Smooth muscle cell (in vitro differentiated cells): ENCODE results near the gene PRCD. TPM values are rescaled to one million over a fixed set of nuclear protein-coding genes. Genes with fewer than 3 reads are reported as not detected.

ENCODE experiments used
- DNase-seq: peaks from one replicate; lab custom pipeline; 2025; ENCODE audit not compliant: unreplicated experiment; lab: John Stamatoyannopoulos, UW
- H2AFZ ChIP-seq: fragments of 200-600 bp; sonication (generic); 2 replicates; pipeline ENCODE4 v1.6.0; 2016; ENCODE audit warnings: antibody characterized with exemption, low read depth, mild to moderate bottlenecking
- H3F3A ChIP-seq: fragments of 200-600 bp; sonication (generic); 2 replicates; pipeline ENCODE4 v1.6.0; 2017; ENCODE audit warnings: antibody characterized with exemption, low read depth
- H3K27ac ChIP-seq: fragments of 200-600 bp; sonication (generic); 2 replicates; pipeline ENCODE4 v1.5.1; 2016; ENCODE audit warnings: low read depth, mild to moderate bottlenecking
- H3K27me3 ChIP-seq: fragments of 200-600 bp; sonication (generic); 2 replicates; pipeline ENCODE4 v1.6.1; 2016; ENCODE audit warnings: low read depth, mild to moderate bottlenecking
- H3K36me3 ChIP-seq: fragments of 200-600 bp; sonication (generic); 2 replicates; pipeline ENCODE4 v1.5.1; 2016; ENCODE audit warnings: low read depth
- H3K4me1 ChIP-seq: fragments of 200-600 bp; sonication (generic); 2 replicates; pipeline ENCODE4 v1.5.1; 2016; ENCODE audit warnings: low read depth
- H3K4me2 ChIP-seq: fragments of 200-600 bp; sonication (generic); 2 replicates; pipeline ENCODE4 v1.6.0; 2016; ENCODE audit warnings: mild to moderate bottlenecking
- H3K4me3 ChIP-seq: fragments of 200-600 bp; sonication (generic); 2 replicates; pipeline ENCODE4 v1.5.1; 2016; ENCODE audit warnings: mild to moderate bottlenecking
- H3K79me2 ChIP-seq: fragments of 200-600 bp; sonication (generic); 2 replicates; pipeline ENCODE4 v1.6.0; 2016; ENCODE audit warnings: low read depth, mild to moderate bottlenecking
- H3K9ac ChIP-seq: fragments of 200-600 bp; sonication (generic); 2 replicates; pipeline ENCODE4 v1.6.0; 2016; ENCODE audit warnings: low read depth
- H3K9me3 ChIP-seq: fragments of 200-600 bp; sonication (generic); replicated peaks from 2 replicates; pipeline ENCODE4 v1.5.1; 2016; ENCODE audit warnings: low read depth
- H4K20me1 ChIP-seq: fragments of 200-600 bp; sonication (generic); 2 replicates; pipeline ENCODE4 v1.6.0; 2016; ENCODE audit warnings: low read depth
- CTCF ChIP-seq: fragments of 200-600 bp; sonication (generic); IDR thresholded peaks from 2 replicates; pipeline ENCODE4 v1.5.1; 2017; ENCODE audit warnings: borderline replicate concordance, mild to moderate bottlenecking, antibody characterized with exemption; ENCODE audit not compliant: insufficient read depth, poor library complexity, severe bottlenecking
- WGBS: methylation state at CpG from one replicate; pipeline ENCODE4 v1.1.7; 2016; ENCODE audit warnings: low lambda C conversion rate; 5-methylcytosine and 5-hydroxymethylcytosine counted together
- polyA plus RNA-seq: library from polyadenylated mRNA; unstranded; fragments of >200 nt; fragmentation: Nextera tagmentation; extraction: Ambion mirVana; gene quantifications from 2 replicates; pipeline ENCODE4 v1.2.1, GENCODE V29; 2016
- total RNA-seq: library from RNA; depleted of rRNA; stranded (reverse); fragments of >200 nt; gene quantifications from 2 replicates; pipeline ENCODE4 v1.2.3, GENCODE V29; 2014

PRCD gene
- total and polyA plus RNA-seq, 2 experiments from 2014 or later: 0.31 to 5.8 TPM

- DNase-seq: no peak
- no peaks in the 10 kb centered on the region for H3K36me3 ChIP-seq
- no peaks in the 10 kb centered on the region for H3K79me2 ChIP-seq
- H3K27ac ChIP-seq: no peak overlapping the region
- no peaks in the 10 kb centered on the region for H3K27me3 ChIP-seq
- no peak overlapping the region for H3K9ac ChIP-seq
- peaks cover 26% of the 10 kb centered on the region for H3K4me1 ChIP-seq
- H3F3A ChIP-seq: peaks cover 6% of the 10 kb centered on the region
- 68% methylated on average over 8 of the region's 8 CpGs for WGBS
- no peaks in the 10 kb centered on the region for H3K9me3 ChIP-seq
- H2AFZ ChIP-seq: no peak overlapping the region
- no peak for TF ChIP-seq CTCF
- no peak overlapping the region for H3K4me2 ChIP-seq
- H4K20me1 ChIP-seq: no peaks in the 10 kb centered on the region
- no peak overlapping the region for H3K4me3 ChIP-seq
Measured at GRCh38 chr17:76542984-76543383, 3.1 kb downstream of the PRCD start.

- no peak overlapping the region for H3K4me3 ChIP-seq
- H3K27me3 ChIP-seq: no peaks in the 10 kb centered on the region
- no peak overlapping the region for H3K9ac ChIP-seq
- peak overlapping the region; percentile 75 for H3K4me2 ChIP-seq
- no peaks in the 10 kb centered on the region for H3K36me3 ChIP-seq
- no peaks in the 10 kb centered on the region for H3K9me3 ChIP-seq
- peaks cover 6% of the 10 kb centered on the region for H3F3A ChIP-seq
- peaks cover 22% of the 10 kb centered on the region for H3K4me1 ChIP-seq
- DNase-seq: no peak
- TF ChIP-seq CTCF: no peak
- H3K27ac ChIP-seq: no peak overlapping the region
- WGBS: 30% methylated on average over 6 of the region's 6 CpGs
- no peaks in the 10 kb centered on the region for H3K79me2 ChIP-seq
- no peak overlapping the region for H2AFZ ChIP-seq
- H4K20me1 ChIP-seq: no peaks in the 10 kb centered on the region
Measured at GRCh38 chr17:76543482-76543825, 3.6 kb downstream of the PRCD start.

GRCh38 chr17:76543826-76544545 is 4.1 kb downstream of the PRCD start:
- no peak overlapping the region for H2AFZ ChIP-seq
- no peaks in the 10 kb centered on the region for H3K79me2 ChIP-seq
- H3K4me2 ChIP-seq: peak overlapping the region; percentile 75
- 10% methylated on average over 21 of the region's 22 CpGs for WGBS
- no peak overlapping the region for H3K27ac ChIP-seq
- no peaks in the 10 kb centered on the region for H3K36me3 ChIP-seq
- H3K27me3 ChIP-seq: no peaks in the 10 kb centered on the region
- H4K20me1 ChIP-seq: no peaks in the 10 kb centered on the region
- H3F3A ChIP-seq: peaks cover 6% of the 10 kb centered on the region
- H3K9ac ChIP-seq: peak overlapping the region; percentile 3
- no peaks in the 10 kb centered on the region for H3K9me3 ChIP-seq
- DNase-seq: peak; percentile 18
- peaks cover 16% of the 10 kb centered on the region for H3K4me1 ChIP-seq
- no peak overlapping the region for H3K4me3 ChIP-seq
- TF ChIP-seq CTCF: no peak
